ENCODE data around the gene ATXN1.
A peak's percentile ranks its signal among the peaks of the same experiment; 100 is the strongest.
"Not testable (repeated sequence)": the region's sequence is repeated elsewhere in the genome, so short reads cannot be mapped to it uniquely, and the experiment has no call there.

The ATXN1 gene

GRCh38 chr6:16760516-16761470 is at the start of gene ATXN1:
TSS of gene ATXN1 (minus strand) at chr6:16761460.
- DNase-seq: no peak

DNA sequence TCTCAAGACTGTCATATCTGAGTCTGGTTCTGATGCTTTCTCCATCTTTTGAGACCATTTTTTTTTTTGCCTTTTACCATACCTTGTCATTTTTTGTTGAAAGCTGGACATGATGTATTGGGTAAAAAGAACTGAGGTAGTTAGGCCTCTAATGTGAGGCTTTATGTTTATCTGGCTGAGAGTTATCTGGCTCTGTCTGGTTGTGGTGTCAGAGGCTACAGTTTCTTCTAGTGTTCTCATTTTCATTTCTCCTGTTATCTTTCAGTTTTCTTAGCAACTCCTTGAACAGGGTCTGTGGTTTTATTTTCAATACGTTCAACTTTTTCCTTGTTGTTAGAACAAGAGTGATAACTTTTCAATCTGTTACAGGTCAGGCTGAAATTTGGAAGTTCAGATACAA is 49.2 kb upstream of the ATXN1 start:
- DNase-seq: no peak

DNA sequence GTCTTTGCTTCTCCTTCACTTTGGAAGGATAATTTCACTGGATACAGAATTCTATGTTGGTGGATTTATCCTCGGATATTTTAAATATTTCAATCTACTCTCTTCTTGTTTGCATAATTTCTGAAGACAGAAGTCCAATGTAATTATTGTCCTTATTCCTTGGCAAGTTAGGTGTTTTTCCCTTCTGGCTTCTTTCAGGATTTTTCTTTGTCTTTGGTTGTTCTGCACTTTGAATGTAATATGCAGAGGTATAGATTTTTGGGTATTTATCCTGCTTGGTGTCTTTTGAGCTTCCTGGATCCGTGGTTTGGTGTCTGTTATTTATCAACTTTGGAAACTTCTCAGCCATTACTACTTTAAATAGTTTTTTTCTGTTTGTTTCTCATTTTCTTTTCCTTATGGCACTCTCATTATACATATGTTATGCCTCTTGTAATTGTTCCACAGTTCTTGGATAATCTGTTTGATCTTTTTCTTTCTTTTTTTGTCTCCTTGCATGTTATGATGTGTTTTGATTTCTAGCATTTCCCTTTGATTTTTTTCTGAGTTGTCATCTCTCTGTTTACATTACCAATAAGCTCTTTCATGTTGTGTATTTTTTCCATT is 48.6 kb upstream of the ATXN1 start:
- DNase-seq: no peak

DNA sequence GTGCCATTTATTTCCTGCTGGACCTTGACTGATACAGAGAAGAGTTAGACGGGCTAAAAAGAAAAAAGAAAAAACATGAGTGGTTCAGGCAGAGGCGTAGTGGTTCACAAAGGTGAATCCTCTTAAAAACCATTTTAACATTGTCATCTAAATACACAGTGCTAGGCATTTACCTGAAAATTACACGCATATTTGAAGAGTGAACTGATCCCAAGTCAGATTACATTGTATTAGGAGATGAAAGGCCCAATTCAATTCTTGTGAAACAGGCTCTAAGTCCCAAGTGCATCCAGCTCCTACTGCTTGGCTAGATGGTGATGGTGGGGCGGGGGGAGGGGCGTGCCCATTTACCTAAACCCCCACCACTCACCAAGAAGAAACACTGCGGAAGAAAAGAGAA is 46.7 kb upstream of the ATXN1 start:
- DNase-seq: no peak

- DNase-seq: no peak
These were observed 45.1 kb upstream of the ATXN1 start for GRCh38 chr6:16806363-16806762.

GRCh38 chr6:16805243-16805950 is 44.1 kb upstream of the ATXN1 start:
- DNase-seq: no peak

GRCh38 chr6:16804546-16805242 is 43.4 kb upstream of the ATXN1 start:
- no peak for DNase-seq

DNA sequence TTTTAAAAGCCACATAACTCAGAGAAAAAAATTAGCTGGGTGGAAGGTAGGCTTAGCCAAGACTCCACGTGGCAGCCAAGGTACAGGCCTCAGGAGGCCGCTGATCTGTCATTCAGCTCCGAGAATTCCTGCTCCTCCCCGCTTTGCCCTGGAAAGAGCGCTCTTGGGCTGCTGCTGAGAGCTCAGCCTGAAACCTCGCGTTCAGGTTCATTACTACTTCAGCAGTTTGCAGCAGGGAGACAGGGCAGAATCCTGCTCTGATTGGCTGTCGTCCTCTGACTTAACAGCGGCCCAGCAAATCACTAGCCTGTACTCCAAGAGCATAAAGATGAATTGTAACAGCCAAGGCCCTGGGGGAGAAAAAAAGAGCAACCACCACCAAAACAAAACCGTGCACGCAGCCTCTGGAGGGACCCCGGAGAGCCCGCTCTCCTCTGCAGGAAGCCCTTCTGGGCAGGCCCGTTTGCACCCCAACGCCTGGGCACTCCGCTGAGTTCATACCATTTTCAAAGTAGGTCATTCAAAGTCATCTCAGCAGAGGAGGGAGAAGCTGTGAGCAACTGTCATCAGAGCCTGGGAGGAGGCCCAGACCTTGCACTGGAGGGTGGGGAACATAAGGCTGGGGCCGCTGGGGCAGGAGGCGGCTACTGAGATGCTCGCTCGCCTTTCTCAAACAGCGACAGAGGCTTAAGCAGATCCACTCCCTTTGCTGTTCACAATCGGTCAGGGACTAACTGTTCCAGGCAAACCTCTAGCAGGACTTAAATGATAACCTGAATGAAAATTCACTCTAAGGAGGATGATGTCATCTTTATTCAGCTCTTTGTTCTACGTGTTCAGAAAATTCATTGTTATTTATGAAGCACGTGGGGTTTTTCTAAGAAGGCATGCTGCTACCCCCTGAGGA is 42.3 kb upstream of the ATXN1 start:
- peak; percentile 90 for DNase-seq

GRCh38 chr6:16802071-16802470 is 40.8 kb upstream of the ATXN1 start:
- no peak for DNase-seq

DNA sequence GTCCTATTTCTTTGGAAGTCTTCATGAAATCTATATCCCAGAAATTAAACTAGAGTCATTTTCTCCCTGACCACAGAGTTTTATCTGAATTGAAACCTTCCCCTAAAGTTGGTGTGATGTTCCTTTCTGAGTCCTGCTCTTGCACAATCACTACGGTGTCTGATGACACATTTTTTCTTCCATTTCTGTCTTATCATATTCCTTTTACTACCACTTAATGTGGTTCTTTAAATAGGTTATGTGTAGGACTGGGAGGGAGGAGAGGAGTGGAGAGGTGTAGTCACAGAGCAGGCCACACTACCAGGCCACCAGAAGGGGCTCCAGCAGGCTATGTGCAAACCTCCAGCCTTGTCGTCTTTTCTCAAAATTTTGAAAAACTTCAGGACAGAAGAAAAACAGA is 39.7 kb upstream of the ATXN1 start:
- no peak for DNase-seq

- DNase-seq: no peak
These were observed 39.1 kb upstream of the ATXN1 start for GRCh38 chr6:16800341-16800740.

DNA sequence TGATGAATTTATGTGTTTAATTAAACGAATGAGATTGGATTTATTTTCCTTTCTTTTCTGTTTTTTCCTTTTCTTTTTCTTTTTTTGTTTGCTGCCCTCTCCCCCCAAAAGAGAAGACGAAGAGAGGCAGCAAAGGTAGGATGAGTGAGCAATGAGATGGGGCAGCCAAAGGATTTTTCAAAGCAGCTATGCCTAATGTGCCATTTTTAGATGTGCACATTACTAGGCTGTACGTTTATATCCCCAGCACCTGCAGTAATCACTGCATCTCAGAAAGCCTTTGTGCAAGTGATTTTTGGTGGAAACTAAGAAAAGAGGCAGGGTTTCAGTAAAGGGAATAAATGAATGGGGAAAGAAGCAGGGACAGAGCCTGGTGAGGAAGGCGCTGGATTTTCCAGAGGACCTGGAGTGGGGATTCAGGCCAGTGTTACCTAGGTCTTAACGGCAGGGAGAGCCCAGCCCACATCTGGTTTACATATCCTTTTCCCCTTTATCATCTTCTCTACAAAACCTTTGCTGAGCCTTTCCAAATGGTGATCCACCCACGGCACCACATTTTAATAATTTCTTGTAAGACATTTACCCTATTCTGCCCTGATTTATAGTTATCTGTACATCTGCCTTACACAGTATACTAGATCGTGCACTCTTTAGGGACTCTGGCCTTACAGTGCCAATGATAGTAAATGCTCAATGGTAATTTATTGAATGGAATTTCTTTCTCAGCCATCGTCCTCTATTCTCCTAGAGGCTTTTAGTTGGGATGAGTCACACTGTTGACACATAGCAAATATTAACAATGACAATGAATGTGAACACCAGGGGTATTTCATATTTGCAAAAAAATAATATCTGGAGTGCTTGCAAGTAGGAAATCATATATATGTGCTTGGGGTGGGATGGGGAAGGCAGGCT is 38.3 kb upstream of the ATXN1 start:
- no peak for DNase-seq

DNA sequence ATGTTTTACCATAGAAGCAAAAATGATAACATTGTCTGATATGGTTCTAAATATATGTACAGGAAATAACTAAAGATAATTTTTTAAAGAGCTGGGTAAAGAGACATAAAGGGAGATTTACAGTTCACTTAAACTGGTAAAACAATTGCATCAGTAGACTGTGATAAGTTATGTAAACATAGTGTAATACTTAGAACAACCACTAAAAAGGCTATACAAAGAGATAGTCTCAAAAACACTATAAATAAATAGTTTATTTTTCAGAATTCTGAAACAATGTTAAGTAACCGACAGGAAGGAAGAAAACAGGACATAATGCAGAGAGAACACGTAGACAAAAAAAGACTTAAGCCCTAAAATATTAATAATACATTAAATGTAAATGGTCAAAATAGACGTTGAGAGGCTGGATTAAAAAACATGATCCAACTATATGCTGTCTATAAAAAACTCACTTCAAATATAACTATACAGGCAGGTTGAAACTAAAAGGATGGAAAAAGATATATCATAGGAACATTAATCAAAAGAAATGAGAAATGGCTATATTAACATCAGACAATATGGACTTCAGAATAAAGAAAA is 32.7 kb upstream of the ATXN1 start:
- no peak for DNase-seq

GRCh38 chr6:16789329-16790038 is 28.2 kb upstream of the ATXN1 start:
- no peak for DNase-seq

DNA sequence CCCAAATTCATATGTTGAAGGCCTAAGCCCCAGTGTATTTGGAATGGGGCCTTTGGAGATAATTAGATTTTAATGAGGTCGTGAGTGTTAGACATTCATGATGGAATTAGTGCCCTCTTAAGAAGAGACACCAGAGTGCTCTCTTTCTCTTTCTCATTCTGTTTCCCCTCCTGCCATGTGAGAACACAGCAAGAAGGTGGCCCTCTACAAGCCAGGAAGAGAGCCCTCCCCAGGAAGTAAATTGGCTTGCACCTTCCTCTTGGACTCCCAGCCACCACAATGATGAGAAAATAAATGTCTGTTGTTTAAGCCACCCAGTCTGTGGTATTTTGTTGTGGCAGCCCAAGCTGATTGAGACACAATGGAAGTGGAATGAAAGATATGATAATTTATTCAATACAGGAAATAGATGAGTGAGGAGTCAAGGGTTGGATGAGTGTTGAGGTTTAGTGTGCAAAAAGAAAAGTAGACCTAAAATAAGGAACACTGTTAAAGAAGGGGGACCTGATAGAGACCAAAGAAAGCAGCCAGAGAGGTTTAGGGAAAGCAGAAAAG is 25.9 kb upstream of the ATXN1 start:
- DNase-seq: no peak

DNA sequence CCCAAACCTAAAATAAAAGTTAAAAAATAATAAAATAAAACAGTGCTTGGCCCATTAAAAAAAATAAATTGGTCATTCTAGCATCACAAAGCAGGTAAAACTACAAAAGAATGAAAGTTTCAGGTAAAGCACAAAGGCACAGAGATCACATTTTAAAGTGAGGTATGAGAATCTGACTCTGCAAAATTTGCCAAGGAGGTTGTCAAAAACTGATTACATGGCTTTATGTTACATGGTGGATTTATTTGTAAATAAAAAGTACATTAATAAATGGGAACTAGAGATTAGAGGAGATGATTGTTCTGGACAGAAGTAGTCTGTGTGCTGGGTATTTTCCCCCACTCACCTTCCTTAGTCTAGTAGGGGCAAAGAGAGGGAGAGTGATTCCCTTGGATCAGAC is 24.2 kb upstream of the ATXN1 start:
- no peak for DNase-seq

DNA sequence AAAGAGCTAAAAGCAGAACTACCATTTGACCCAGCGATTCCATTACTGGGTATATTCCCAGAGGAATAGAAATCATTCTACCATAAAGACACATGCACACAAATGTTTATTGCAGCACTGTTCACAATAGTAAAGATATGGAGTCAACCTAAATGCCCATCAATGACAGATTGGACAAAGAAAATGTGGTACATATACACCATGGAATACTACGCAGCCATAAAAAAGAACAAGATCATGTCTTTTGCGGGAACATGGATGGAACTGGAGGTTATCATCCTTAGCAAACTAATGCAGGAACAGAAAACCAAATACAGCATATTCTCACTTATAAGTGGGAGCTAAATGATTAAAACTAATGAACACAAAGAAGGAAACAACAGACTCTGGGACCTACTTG is 23.7 kb upstream of the ATXN1 start:
- not testable (repeated sequence) for DNase-seq

GRCh38 chr6:16783952-16784565 is 22.8 kb upstream of the ATXN1 start:
- DNase-seq: no peak

DNA sequence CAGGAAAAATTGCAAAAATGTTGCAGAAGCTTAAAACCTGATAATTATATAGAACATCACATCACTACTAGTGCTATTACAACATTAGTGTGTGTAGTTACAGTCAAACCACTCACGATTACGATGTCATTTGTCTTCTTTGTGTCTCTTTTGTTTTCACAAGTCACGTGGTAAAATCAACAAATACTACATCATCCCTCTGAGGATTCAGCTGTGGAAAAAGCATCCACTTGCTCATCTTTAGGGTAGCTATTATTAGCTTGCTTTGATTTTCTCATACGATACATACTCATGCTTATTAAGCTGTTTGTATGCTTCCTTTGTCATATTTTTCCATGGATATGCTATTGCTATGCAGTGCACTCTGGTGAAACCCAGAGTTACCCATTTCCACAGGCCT is 22.2 kb upstream of the ATXN1 start:
- peak; percentile 37 for DNase-seq
